NCI-H2081 (cell line): ENCODE measurements around the gene TM9SF3.
A peak's percentile ranks its signal among the peaks of the same experiment; 100 is the strongest.

Experiments
- DNase-seq, 2 experiments: peaks; one replicate each; lab custom pipeline; 2025; lab: John Stamatoyannopoulos, UW

TM9SF3 gene

DNA sequence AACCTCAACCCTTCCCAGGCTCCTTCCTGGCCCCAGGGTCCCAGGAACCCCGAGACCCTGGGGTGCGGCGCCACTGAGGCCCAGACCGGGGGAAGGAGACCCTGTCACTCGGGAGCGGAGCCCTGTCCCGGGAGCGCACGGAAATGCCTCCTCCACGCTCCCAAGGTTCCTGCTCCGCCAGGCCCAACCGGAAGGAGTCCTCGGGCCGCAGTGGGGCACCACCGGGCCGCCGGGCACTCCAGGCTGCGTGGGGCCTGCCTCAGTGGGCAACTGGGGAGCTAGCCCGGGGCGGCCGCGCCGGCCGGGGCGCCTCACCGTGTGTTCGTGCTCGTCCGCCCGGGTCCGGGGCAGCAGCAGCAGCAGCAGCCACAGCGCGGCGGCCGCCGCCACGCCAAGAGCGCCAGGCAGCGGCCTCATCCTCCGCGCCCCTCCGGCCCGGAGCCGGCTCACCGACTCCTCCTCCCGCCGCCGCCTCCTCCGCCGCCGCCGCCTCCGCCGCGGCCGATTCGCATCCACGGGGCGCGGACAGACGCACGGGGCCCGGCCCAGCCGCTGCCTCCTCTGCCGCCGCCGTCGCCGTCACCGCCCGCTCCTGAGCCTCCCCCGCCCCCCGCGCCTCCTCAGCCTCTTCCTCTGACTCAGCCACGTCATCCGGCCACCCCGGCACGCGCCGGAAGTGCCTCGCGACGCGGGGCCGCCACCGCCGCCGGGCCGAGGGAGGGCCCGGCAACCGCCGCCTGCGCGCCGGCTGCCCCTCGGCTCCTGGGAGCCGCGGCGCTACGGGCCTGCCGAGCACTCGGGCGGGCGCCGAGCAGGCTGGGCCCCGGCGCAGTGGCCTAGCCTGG is at the start of gene TM9SF3:
Gene TM9SF3 (minus strand): TSS at position 594 of the 845 bp plus-strand sequence. CDS start 177 bp downstream, at position 417.
- peak; percentile 73 to 79 for DNase-seq

DNA sequence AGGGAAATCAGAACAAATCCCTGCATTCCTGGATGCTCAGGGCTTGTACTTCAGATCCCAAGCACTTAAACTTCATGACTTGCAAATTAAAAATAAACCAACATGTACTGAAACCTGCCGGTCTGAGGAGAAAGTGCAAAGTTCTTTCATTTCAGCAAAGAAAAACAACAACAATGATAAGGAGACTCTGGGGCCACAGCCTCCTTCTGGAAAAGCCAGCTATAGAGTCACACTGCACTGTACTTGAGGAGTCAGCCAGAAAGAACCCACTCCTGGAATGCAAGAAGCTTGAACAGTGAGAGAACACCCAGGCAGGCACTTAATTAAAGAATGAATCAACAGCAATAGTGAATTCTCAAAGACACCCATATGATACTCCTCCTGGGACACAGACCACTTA is 49.7 kb upstream of the TM9SF3 start:
- no peak for DNase-seq

DNA sequence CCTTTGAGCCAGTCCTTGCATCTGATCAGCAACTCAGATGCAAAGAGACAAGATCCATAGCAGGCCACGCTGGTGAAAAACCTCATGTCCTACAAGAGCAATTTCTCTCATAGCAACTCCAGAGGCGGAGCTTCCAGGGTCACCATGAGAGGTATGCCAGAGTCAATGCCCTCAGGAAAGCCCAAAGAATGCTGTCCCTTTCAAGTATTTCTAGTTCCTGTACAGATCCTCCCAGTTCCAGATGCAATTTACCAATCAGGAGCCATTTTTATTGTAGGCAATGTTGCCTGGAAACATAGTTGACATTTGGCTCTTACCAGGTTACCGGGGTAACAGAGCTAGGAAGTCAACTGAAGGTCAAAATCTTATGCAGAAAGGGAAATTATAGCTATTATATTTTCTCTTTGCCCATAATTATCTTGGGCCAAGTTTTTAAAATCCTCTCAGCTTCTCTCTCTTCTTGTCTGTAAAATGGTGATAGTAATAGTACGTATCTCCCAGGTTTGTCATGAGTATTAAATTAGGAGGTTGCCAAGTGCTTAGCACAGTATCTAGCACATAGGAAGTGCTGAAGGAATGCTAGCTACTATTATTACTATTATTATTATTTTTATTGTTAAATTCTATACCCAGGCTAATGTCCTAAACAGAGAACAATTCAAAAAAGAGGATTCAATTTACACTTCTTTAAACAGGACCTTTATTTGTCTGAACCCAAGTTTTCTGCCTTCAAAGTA is 46.3 kb upstream of the TM9SF3 start:
- peak in 1 of 2 experiments; percentile 41 for DNase-seq

DNA sequence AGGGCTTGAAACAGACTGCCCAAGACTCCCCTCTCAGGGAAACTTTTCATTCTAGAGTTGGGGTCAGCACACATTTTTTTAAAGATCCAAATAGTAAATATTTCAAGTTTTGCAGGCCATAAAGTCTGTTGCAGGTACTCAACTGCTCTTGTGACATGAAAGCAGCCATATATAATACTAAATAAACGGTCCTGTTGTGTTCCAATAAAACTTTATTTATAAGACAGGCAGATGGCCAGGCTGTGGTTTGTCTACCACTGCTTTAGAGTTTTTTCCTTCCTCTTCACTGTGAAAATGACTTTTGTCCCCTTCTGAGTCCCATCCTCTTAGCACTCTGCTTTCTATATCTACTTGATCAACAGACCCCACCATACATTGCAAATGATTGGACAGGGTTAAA is 40.5 kb upstream of the TM9SF3 start:
- DNase-seq = no peak

DNA sequence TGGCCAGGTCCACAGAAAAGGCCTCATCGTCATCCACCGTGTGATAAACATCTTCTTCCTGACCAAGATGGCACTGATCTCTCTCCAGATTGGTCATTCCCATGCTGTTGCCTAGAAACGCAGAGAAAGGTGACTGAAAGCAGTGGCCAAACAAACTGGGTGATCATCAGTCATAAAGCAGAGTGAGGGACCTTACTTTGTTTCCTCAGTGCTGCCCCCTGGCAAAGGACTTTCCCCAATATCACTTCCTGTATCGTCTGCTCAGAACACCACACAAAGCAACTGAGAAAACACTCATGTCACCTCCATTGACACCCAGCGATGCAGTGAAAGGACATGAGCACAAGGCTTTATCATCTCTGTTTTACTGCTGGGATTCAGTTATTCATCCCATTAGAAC is 40.0 kb upstream of the TM9SF3 start:
- no peak for DNase-seq

DNA sequence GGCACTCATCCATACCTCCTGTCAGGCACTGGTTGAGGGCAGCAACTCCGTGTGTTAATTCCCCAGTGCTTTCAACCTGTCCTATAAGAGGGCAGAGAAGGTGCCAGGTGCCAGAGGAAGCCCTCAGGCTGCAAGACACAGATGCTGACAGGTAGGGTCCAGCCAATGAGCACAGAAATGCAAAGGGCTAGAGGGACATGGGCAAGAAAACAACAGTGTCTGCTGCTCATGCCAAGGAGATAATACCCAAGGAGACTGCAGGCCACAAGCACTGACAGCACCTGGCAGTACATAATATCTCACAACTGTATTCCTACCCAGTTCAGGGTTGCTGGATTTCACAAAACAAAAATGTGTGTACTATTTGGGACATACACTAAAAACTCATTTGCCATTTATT is 38.4 kb upstream of the TM9SF3 start:
- DNase-seq = no peak

DNA sequence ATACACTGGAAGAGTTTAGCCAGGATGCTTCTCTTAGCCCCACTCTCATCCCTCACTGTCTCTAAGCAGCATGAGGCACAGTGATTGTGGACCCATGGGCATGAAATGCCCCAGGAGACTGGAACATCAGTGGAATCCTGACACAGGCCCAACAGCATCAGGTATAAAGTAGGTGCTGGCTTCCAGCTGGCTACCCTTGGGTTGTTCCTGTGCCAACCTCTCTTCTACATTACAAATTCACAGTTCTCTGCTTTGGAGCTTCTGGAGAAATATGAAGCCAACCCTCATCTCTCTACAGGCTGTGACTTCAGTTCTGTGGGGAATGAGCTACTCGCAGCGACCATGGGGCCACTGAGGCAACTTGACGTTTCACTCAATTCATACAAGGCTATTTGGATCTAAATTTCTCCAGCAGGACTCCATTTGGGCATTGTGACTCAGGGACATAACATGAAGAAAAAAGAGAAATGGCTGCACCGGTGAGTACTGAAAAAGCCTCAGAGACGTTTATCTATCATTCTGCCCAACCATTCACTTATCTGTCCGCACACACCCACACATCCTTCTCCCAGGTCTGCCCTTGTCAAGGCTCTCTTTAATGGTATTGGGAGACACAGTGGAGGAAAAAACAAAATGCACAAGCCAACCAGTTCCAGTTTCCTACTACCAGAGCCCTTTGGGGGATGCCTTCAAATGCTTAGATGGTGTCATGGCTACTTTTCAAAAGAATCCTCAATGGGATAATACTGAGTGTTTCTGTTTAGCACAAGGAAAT is 35.4 kb upstream of the TM9SF3 start:
- no peak for DNase-seq

DNA sequence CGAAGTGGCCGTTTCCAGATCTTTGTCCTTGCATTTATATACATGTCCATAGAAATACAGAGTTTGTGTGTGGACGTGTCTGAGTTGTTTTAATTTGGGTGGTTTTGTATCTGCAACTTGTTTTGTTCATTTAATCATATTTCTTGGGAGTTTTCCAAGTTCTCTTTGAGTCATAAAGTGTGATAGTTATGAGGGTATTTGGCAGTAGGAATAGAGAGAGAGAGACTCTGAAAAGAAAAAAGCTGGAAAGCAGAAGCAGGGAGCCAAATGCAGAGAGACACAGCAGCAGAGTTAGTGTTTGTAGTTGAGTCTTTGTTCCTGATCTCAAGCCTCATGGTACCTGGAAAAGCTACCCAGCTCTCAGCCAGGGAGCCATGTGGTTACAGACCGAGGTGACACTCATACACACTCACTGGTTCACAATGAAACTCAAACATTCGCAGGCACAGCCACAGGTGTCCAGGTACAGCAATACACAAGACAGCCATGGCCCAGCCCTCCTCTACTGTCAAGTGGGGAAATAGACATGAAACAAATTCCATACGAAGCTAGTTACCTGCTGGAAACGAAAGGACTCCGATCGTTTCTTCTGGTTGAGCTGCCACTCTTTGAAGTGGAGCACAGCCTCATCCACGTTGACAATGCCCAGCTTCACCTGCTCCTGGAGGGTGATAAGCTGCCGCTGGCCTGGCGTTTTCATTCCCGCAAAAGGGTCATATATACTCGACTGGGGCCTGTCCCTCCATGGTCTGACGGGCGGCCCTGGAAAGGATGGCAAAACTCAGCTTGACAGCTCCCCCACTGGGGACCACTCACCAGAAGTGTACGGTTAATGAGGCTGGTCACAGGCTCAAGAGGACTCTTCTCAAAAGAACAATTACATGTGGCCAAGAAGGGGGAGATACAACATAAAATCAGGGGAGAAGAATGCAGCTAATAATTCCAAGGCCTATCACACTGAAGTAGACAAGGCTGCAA is 33.3 kb upstream of the TM9SF3 start:
- DNase-seq = no peak

DNA sequence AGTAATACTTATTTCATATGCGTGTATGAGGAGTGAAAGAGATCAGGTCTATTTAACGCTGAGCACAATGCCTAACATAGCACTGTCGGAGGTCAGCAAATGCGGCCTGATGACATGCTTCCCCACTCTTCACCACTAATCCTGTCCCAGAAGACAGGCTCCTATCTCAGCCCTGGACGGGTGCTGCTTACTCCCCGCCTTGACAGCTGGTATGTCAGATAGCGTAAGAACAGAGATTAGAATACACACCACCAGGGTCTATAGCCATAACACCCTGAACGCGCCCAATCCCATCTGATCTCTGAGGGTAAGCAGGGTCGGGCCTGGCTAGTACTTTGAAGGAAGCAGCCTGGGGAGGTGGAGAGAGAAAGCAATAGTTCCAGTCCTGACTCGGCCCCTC is 32.3 kb upstream of the TM9SF3 start:
- no peak for DNase-seq

DNA sequence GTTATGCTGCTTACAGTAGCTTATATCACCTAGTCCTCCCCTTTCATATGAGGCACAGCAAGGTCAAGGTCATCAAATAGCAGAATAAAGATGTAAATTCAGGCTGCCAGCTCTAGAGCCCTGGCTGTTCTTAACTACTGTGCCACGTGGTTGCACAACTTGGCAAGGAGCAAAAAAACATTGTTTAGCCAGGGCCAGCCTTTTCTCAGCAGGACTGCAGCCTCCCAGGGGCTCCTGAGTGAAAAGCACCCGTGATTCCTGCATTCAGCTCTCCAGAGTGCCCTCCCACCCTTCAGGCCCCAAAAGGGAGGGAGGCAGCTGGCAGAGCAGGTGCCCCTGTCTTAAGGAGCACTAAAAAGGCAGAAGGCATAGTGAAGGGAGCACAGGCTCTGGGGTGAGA is 31.8 kb upstream of the TM9SF3 start:
- peak; percentile 35 to 74 for DNase-seq

DNA sequence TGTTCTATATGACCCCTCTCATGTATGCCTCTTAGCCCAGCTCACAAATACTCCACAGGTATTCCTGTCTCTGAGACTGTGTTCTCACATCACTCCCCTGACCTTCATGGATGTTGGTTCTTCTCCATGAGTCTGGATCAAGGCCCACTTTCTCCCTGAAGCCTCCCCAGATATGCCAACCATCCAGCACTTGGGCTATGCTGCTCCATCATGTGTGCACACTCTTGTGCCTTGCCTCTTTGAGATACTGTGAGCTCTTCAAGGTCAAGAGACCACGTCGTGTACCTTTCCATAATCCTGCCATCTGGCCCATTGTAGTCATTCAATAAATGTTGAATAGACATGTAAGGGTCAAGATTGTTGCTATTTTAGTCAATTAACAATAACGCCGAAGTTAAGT is 30.1 kb upstream of the TM9SF3 start:
- DNase-seq = no peak

DNA sequence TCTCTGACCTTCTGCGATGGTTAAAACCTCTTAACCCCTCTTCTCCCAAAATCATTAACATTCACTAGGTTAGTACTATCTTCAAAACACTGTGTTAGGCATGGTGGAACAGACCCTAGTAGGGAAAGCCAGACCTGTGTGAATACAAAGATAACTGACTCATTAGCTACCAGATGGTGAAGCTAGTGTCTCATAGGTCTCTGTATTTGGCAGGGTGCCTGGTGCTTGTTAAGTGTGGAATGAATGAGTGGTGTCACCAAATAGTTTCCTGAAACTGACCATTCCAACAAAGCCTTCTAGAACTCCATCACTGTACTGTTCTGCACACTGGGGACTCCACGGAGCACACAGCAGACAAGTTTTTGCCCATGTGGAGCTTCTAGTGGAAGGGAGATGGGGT is 27.7 kb upstream of the TM9SF3 start:
- DNase-seq = peak in 1 of 2 experiments; percentile 24

DNA sequence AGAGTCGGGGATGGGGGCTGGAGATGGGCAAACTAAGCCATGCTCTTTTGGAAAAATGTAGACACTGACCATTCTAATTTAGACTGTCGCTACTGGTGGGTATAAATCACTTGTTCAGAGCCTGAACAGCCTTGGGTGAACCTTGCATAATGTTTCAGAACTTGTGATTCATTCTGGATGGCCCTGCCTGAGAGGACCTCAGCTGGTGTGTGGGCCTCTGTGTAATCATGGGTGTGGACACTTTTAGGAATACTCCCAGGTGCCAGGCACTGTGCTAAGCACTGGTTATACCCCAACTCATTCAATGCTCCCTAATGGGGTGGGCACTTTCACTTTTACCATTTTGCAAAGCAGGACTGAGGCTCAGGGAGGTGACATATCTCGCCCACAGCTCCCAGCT is 26.8 kb upstream of the TM9SF3 start:
- no peak for DNase-seq

DNA sequence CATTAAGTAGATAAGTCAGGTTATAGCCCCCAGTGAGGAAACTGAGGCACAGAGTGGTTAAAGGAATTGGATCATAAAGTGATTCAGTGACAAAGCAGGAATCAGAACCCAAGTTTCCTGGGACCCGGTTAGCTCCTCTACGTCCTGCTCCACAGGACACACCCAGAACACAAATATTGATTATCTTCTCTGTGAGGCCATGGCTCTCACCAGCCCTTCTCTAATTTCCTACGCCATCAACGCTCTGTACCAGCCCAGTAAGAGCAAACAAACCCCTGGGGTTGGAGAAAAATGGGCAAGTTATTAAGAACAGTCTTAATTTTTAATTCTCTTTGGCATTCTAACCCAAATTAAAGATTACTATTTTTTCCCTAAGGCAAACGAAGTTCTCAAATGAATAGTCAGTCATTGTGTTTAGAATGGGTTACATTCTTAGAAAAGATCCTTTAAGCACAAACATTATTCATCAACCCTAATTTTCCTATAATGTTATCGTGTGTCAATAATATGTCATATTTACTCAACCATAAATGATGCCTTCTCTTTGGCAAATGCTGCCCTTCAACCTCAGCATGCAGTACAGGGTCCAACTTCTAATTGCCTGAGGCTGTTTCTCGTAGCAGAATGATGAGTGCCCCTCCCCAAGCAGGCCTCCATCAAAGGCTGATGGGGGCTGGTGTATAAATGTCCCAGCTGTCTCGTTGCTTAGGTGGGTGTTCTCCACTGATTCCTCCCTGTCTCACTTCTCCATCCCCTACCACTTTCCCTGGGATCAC is 25.4 kb upstream of the TM9SF3 start:
- peak; percentile 26 to 46 for DNase-seq

DNA sequence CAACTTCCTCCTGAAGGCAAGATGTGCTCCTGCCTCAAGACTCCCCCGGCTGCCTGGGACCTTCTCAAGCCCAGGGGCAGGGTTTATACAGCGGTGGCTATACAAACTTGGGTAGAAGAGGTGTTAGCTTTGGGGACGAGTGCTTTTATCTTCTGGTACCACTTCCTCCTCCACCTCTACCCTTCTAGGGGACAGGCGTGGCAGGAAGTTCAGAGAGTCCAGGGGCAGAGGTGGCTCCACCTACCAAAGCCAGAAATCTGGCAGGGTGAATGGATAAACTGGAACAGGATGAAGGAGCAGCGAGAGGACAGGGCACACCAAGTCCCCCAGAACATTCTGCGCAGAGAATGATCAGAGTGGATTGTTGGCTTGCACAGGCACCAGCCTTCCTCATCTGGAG is 24.0 kb upstream of the TM9SF3 start:
- no peak for DNase-seq

DNA sequence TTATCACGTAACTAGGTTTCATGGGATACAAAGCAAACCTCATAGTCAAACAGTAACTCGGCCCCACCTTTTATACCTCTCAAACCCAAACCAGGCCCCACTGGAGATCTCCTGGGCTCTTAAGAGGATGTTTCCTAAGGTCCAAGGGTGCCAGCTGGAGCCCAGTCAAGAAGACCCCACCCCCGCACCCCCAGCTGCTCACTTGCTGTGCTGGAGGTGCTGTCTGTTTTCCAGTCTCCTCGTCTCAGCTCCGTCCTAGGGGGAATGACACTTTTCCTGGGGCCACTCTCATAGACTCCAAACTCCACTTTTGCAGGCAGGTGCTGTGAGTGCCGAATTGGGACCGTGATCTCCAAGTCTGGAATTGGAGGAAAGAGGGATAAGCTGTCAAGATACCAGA is 22.7 kb upstream of the TM9SF3 start:
- DNase-seq = no peak

DNA sequence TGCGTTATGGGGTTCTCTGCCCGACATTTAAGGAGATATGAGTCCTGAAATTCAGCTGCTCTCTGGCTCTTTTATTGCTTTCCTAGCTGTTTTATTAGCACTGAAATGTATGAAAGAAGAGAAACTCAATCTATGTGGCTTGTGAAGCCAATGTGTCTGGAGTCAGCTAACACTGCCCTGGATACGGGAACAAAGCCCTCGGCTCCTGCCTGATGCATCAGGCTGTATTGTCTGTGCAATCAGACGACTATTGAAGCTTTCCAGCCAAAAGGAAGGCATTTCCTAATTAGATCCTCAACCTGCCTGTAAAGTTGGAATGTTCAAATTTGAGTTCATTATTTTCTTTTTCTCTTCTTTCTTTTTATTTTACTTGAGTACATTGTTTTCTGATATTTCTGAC is 22.0 kb upstream of the TM9SF3 start:
- DNase-seq = no peak

DNA sequence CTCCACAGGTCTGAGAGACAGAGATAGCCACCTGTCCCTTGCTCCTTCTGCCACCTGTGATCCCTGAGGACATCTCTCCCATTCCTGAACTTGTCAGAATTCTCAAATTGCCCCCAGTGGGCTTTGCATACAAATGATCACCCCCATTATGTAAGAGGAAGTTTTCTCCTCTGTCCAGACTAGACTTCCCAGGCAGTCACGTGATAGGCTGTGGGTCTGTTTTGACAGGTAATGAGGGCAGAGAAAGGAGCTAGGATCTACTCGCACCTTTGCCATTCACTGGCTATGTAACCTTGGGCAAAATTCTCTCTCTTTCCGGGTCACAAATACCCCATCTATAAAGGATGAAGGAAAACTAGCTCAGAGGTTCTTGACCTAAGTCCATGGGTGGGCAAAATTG is 21.4 kb upstream of the TM9SF3 start:
- DNase-seq = no peak

DNA sequence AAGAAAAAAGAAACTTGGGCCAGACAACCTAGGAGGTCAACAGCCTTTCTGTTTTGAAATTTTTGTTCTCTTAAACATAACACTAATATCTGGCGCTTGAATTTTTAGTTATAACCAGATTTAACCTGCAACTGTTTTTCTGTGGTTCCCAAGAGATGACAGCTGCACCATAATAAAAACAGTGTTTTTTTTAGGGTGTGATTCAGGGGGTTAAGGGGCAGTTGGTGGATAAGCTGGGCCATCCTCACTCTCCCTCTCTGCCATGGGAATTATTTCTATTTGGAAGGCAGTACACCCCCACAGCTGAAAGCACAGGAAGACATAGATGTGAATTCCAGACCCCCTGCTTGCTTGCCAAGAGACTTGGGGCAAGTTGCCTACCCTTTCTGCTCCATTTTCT is 20.1 kb upstream of the TM9SF3 start:
- DNase-seq = no peak

DNA sequence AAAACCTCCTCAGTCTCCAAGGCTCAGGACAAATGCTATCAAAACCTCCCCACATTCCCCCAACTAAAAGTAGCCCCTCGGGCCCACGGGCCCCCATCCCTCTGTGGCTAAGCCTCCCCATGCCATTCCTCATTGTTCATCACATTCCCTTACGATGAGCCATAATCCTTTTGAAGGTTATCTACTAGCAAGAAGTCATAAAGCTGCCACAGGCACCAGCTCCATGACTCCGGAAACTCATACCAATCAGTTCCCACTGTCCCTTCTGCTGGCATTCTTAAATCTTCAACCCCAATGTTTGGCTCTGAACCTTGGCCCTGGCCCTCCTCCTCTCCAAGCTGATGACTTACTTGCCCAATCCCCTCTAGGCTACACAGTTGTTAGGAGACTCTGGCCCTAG is 19.4 kb upstream of the TM9SF3 start:
- DNase-seq = no peak

DNA sequence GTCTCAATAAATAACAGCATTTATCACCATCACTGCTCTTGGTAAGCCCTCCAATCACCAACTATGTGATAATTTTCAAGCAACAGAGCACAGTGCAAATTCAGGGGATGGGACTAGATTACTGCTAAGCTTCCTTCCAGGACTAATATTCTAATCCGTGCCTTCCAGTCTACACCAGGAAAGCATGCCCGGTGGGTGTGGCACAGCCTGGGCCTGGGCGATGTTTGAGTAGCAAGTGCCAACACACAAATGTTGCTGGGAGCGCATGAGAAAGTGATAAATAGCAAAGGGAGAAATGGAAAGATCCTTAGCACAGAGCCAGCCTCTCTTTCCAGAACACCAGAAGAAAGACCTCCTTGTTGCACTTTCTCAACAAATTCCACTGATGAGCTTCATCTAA is 13.5 kb upstream of the TM9SF3 start:
- no peak for DNase-seq
